Measurements from ENCODE around the gene NR6A1.

The NR6A1 gene

GRCh38 chr9:124802426-124802825 is 31.3 kb upstream of the NR6A1 start:
- Mint-ChIP-seq H3K9me3 (ENCODE audit: low read depth) (no peaks in the 10 kb centered on the region), H3K4me1 (ENCODE audit: low read depth) (no peaks in the 10 kb centered on the region), H3K27me3 (peaks cover 8% of the 10 kb centered on the region), H3K27ac (no peak overlapping the region), H3K36me3 (no peaks in the 10 kb centered on the region), H3K4me3 (no peak overlapping the region)

DNA sequence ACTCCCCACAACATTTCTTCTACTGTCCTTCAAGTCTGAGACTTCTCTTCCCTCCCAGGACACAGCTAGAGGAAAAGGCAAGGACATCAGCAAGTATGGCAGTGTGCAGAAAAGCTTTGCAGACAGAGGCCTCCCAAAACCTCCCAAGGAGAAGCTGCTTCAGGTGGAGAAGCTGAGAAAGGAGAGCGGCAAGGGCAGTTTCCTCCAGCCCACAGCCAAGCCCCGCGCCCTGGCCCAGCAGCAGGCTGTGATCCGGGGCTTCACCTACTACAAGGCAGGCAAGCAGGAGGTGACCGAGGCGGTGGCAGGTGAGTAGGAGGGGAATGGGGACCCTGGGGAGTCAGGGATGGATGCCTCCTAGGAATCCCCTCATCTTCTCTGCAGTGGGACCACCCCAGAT is 30.2 kb upstream of the NR6A1 start:
- H3K4me1 Mint-ChIP-seq (ENCODE audit: low read depth): no peaks in the 10 kb centered on the region
- no peaks in the 10 kb centered on the region for H3K36me3 Mint-ChIP-seq
- no peak overlapping the region for H3K27ac Mint-ChIP-seq
- H3K27me3 Mint-ChIP-seq: peaks cover 8% of the 10 kb centered on the region
- no peak overlapping the region for H3K4me3 Mint-ChIP-seq
- no peaks in the 10 kb centered on the region for H3K9me3 Mint-ChIP-seq (ENCODE audit: low read depth)

DNA sequence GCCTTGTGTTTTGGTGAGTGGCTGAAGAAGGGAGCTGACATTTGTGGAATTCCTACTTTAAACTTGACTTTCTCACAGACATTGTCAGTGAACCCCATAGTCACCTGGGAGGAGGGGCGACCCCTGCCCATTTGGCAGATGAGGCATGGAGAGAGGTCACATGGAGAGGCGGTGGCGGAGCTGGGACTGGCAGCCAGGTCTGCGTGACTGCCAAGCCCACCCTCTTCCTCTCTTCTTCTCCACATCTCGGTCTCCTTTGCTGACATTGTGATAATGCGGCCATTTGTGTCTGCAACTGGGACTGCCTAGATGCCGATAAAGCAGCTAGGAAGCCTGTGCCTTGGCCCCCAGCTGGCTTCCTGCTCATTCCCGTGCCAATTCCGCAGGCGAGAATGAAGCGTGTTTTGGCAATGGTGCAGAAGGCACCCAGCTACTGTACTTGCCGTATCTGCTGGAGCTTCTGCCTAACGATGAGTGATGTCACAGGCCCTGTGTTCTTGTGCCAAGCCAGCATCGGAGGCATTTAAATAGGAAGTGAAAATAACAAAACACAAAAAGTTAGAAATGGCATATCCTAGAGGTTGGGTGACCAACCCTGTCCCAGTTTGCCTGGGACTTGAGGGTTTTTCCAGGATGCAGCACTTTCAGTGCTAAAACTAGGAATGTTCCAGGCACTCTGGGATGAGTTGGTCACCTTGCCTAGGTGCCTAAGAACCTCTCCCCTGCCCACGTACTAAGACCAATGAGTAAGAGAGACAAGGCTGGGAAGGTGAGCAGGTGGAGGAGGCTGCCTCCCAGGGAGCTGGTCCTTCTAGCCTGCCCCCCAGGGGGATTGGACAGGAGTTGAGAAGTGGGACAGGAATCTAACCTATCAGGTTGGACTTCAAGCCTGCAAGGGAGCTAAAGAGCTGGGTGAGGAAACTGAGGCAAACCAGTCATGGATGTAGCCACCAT is 29.5 kb upstream of the NR6A1 start:
- Mint-ChIP-seq H3K27me3 (peaks cover 8% of the 10 kb centered on the region), H3K9me3 (ENCODE audit: low read depth) (no peaks in the 10 kb centered on the region), H3K4me1 (ENCODE audit: low read depth) (no peaks in the 10 kb centered on the region), H3K4me3 (no peak overlapping the region), H3K27ac (no peak overlapping the region), H3K36me3 (no peaks in the 10 kb centered on the region)

- H3K4me3 Mint-ChIP-seq: no peak overlapping the region
- H3K4me1 Mint-ChIP-seq (ENCODE audit: low read depth): no peaks in the 10 kb centered on the region
- H3K27me3 Mint-ChIP-seq: peaks cover 8% of the 10 kb centered on the region
- no peaks in the 10 kb centered on the region for H3K36me3 Mint-ChIP-seq
- no peak overlapping the region for H3K27ac Mint-ChIP-seq
- no peaks in the 10 kb centered on the region for H3K9me3 Mint-ChIP-seq (ENCODE audit: low read depth)
These were observed 28.3 kb upstream of the NR6A1 start for GRCh38 chr9:124799274-124800006.

- H3K27ac Mint-ChIP-seq: no peak overlapping the region
- H3K27me3 Mint-ChIP-seq: peaks cover 11% of the 10 kb centered on the region
- no peak overlapping the region for H3K4me3 Mint-ChIP-seq
- H3K4me1 Mint-ChIP-seq (ENCODE audit: low read depth): no peaks in the 10 kb centered on the region
- H3K9me3 Mint-ChIP-seq (ENCODE audit: low read depth): no peaks in the 10 kb centered on the region
- no peaks in the 10 kb centered on the region for H3K36me3 Mint-ChIP-seq
These were observed 26.4 kb upstream of the NR6A1 start for GRCh38 chr9:124797343-124798103.

- peaks cover 11% of the 10 kb centered on the region for H3K27me3 Mint-ChIP-seq
- no peaks in the 10 kb centered on the region for H3K4me1 Mint-ChIP-seq (ENCODE audit: low read depth)
- H3K9me3 Mint-ChIP-seq (ENCODE audit: low read depth): no peaks in the 10 kb centered on the region
- H3K36me3 Mint-ChIP-seq: no peaks in the 10 kb centered on the region
- no peak overlapping the region for H3K4me3 Mint-ChIP-seq
- H3K27ac Mint-ChIP-seq: no peak overlapping the region
These were observed 24.8 kb upstream of the NR6A1 start for GRCh38 chr9:124795881-124796431.

GRCh38 chr9:124794902-124795491 is 23.9 kb upstream of the NR6A1 start:
- H3K36me3 Mint-ChIP-seq: no peaks in the 10 kb centered on the region
- H3K9me3 Mint-ChIP-seq (ENCODE audit: low read depth): no peaks in the 10 kb centered on the region
- no peaks in the 10 kb centered on the region for H3K4me1 Mint-ChIP-seq (ENCODE audit: low read depth)
- H3K27me3 Mint-ChIP-seq: peaks cover 9% of the 10 kb centered on the region
- no peak overlapping the region for H3K27ac Mint-ChIP-seq
- no peak overlapping the region for H3K4me3 Mint-ChIP-seq

- no peaks in the 10 kb centered on the region for H3K36me3 Mint-ChIP-seq
- H3K9me3 Mint-ChIP-seq (ENCODE audit: low read depth): no peaks in the 10 kb centered on the region
- no peaks in the 10 kb centered on the region for H3K4me1 Mint-ChIP-seq (ENCODE audit: low read depth)
- H3K4me3 Mint-ChIP-seq: no peak overlapping the region
- H3K27ac Mint-ChIP-seq: no peak overlapping the region
- peaks cover 7% of the 10 kb centered on the region for H3K27me3 Mint-ChIP-seq
These were observed 22.0 kb upstream of the NR6A1 start for GRCh38 chr9:124793015-124793541.

DNA sequence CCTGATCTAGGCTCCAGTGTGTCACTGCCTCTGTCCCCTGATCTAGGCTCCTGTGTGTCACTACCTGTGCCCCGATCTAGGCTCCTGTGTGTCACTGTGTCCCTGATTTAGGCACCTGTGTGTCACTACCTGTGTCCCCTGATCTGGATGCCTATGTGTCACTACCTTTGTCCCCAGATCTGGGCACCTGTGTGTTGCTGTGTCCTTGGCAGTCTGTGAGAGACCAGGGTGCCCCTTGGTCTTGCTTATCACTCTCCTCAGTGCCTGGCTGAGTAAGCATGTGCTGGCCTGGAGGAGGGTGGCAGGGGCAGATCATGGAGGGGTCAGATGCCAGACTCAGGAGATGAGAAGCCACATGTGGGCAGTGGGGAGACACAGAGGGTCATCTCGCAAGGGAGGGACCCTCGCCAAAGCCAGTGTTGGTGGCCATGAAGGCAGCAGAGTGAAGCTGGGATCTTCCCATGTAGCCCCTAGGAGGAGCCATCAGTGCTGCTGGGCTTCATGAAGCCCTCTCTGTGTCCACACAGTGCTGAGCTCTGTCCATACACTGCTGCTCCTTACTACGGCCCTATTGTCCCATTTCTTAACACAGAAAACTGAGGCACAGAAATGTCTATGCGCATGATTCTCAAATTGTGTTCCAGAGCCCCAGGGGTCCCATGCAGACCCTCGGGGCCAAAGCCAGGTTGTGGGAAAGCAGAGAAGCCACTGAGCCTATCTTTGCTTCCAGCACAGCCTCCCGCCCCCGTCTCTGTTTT is 21.3 kb upstream of the NR6A1 start:
- Mint-ChIP-seq H3K27ac (no peak overlapping the region), H3K4me1 (ENCODE audit: low read depth) (no peaks in the 10 kb centered on the region)

GRCh38 chr9:124790801-124791505 is 19.8 kb upstream of the NR6A1 start:
- no peaks in the 10 kb centered on the region for H3K36me3 Mint-ChIP-seq
- H3K4me3 Mint-ChIP-seq: no peak overlapping the region
- H3K9me3 Mint-ChIP-seq (ENCODE audit: low read depth): no peaks in the 10 kb centered on the region
- no peaks in the 10 kb centered on the region for H3K4me1 Mint-ChIP-seq (ENCODE audit: low read depth)
- H3K27me3 Mint-ChIP-seq: peaks cover 4% of the 10 kb centered on the region
- H3K27ac Mint-ChIP-seq: no peak overlapping the region

More for the DNA sequence above, 21.3 kb upstream of the NR6A1 start:
- no peaks in the 10 kb centered on the region for H3K36me3 Mint-ChIP-seq
- H3K27me3 Mint-ChIP-seq: peaks cover 4% of the 10 kb centered on the region
- no peak overlapping the region for H3K4me3 Mint-ChIP-seq
- H3K9me3 Mint-ChIP-seq (ENCODE audit: low read depth): no peaks in the 10 kb centered on the region

GRCh38 chr9:124790301-124790700 is 19.2 kb upstream of the NR6A1 start:
- Mint-ChIP-seq H3K27me3 (peaks cover 5% of the 10 kb centered on the region), H3K9me3 (ENCODE audit: low read depth) (no peaks in the 10 kb centered on the region)

DNA sequence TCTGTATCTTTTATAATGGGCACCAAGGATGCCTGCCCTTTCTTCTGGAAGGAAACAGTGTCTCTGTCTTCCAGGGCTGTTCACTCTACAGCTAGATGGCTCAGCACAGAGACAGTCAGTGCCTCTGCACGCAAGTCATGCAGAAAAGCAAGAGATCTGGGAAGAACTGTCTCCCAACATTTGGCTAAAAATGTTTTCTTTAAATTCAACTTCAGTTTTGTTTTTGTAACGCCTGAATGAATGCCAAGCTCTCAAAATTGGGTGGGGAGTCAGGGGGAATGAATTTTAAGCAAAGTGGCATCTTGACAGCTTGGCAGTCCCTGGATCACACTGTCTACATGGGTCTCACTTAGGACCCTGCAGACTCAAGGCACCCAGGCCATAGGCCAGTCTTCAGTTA is 18.4 kb upstream of the NR6A1 start:
- H3K27ac Mint-ChIP-seq: no peak overlapping the region
- no peaks in the 10 kb centered on the region for H3K4me1 Mint-ChIP-seq (ENCODE audit: low read depth)
- no peaks in the 10 kb centered on the region for H3K9me3 Mint-ChIP-seq (ENCODE audit: low read depth)
- H3K4me3 Mint-ChIP-seq: no peak overlapping the region
- H3K36me3 Mint-ChIP-seq: no peaks in the 10 kb centered on the region
- H3K27me3 Mint-ChIP-seq: peaks cover 5% of the 10 kb centered on the region

More at GRCh38 chr9:124790301-124790700, 19.2 kb upstream of the NR6A1 start:
- Mint-ChIP-seq H3K4me1 (ENCODE audit: low read depth) (no peaks in the 10 kb centered on the region), H3K4me3 (no peak overlapping the region), H3K27ac (no peak overlapping the region), H3K36me3 (no peaks in the 10 kb centered on the region)

- Mint-ChIP-seq H3K4me1 (ENCODE audit: low read depth) (no peaks in the 10 kb centered on the region), H3K27me3 (peaks cover 5% of the 10 kb centered on the region), H3K36me3 (no peaks in the 10 kb centered on the region), H3K4me3 (no peak overlapping the region), H3K27ac (no peak overlapping the region), H3K9me3 (ENCODE audit: low read depth) (no peaks in the 10 kb centered on the region)
These were observed 17.6 kb upstream of the NR6A1 start for GRCh38 chr9:124788542-124789217.

Measured in activated naive CD8-positive, alpha-beta T cell (primary cell).